Renal pelvis (tissue), 4 donors: ENCODE data around the gene NUP210. TPM values are rescaled to one million over a fixed set of nuclear protein-coding genes. Genes with fewer than 3 reads are reported as not detected.

Experiments used
- DNase-seq: peaks from one replicate; pipeline ENCODE4 v3.0.0-alpha.2; 2013
- polyA plus RNA-seq, 3 donors: library from polyadenylated mRNA; unstranded; fragments of 120-200 nt; gene quantifications; one replicate each; pipeline ENCODE4 v1.2.1, GENCODE V29; 2013; ENCODE audit not compliant: insufficient read length in 3 of 3

Gene NUP210
- polyA plus RNA-seq, 3 donors, result 29.7 to 33.7 (median 31.8) TPM

- DNase-seq, result no peak
These were observed 11.2 kb downstream of the NUP210 start for GRCh38 chr3:13408890-13409289.

- DNase-seq, result no peak
These were observed 12.2 kb downstream of the NUP210 start for GRCh38 chr3:13407926-13408325.

GRCh38 chr3:13407475-13407874 lies 12.6 kb downstream of the NUP210 start:
- DNase-seq, result no peak

- no peak for DNase-seq
These were observed 13.9 kb downstream of the NUP210 start for GRCh38 chr3:13406190-13406589.

GRCh38 chr3:13405614-13406013 lies 14.5 kb downstream of the NUP210 start:
- DNase-seq, result no peak

GRCh38 chr3:13404626-13405452 lies 15.3 kb downstream of the NUP210 start:
- DNase-seq, result no peak

- no peak for DNase-seq
These were observed 16.3 kb downstream of the NUP210 start for GRCh38 chr3:13403847-13404246.

- DNase-seq, result no peak
These were observed 16.8 kb downstream of the NUP210 start for GRCh38 chr3:13403213-13403819.

- DNase-seq, result no peak
These were observed 19.0 kb downstream of the NUP210 start for GRCh38 chr3:13401149-13401548.

GRCh38 chr3:13400114-13400673 lies 19.9 kb downstream of the NUP210 start:
- DNase-seq, result no peak

GRCh38 chr3:13399603-13400002 lies 20.5 kb downstream of the NUP210 start:
- DNase-seq, result no peak

GRCh38 chr3:13397316-13397715 lies 22.8 kb downstream of the NUP210 start:
- DNase-seq, result no peak

GRCh38 chr3:13394363-13394762 lies 25.8 kb downstream of the NUP210 start:
- no peak for DNase-seq

GRCh38 chr3:13393427-13394360 lies 26.4 kb downstream of the NUP210 start:
- DNase-seq, result no peak

GRCh38 chr3:13391308-13391707 lies 28.8 kb downstream of the NUP210 start:
- DNase-seq, result no peak

- no peak for DNase-seq
These were observed 30.7 kb downstream of the NUP210 start for GRCh38 chr3:13389378-13389777.

- no peak for DNase-seq
These were observed 31.3 kb downstream of the NUP210 start for GRCh38 chr3:13388816-13389215.

- DNase-seq, result no peak
These were observed 34.7 kb downstream of the NUP210 start for GRCh38 chr3:13385373-13385965.

GRCh38 chr3:13380971-13381370 lies 39.2 kb downstream of the NUP210 start:
- no peak for DNase-seq

GRCh38 chr3:13379201-13379830 lies 40.8 kb downstream of the NUP210 start:
- DNase-seq, result no peak

- DNase-seq, result no peak
These were observed 42.0 kb downstream of the NUP210 start for GRCh38 chr3:13378155-13378554.
